Fibroblast of pulmonary artery (primary cell): Measurements from ENCODE around the gene C5AR1.

Source experiments
- DNase-seq: peaks from one replicate; pipeline ENCODE4 v3.0.0-alpha.2; 2010; ENCODE audit warnings: low read depth
- H3K4me3 ChIP-seq: replicated peaks from 2 replicates; pipeline ENCODE4 v1.5.1; 2011; ENCODE audit warnings: low read depth, mild to moderate bottlenecking, control low read depth, low read length, moderate library complexity
- TF ChIP-seq, protein P1 (sequence below): IDR thresholded peaks from 2 replicates; pipeline ENCODE4 v1.5.1; 2011; ENCODE audit warnings: mild to moderate bottlenecking, control low read depth, low read length, inconsistent platforms; ENCODE audit errors: missing control alignments

Gene C5AR1

GRCh38 chr19:47348819-47349795, 39.4 kb downstream of the C5AR1 start, which contains the start of gene DHX34:
Gene DHX34 (plus strand): TSS chr19:47349315. CDS start chr19:47353031, 3,716 bp downstream.
- TF ChIP-seq, protein P1, sequence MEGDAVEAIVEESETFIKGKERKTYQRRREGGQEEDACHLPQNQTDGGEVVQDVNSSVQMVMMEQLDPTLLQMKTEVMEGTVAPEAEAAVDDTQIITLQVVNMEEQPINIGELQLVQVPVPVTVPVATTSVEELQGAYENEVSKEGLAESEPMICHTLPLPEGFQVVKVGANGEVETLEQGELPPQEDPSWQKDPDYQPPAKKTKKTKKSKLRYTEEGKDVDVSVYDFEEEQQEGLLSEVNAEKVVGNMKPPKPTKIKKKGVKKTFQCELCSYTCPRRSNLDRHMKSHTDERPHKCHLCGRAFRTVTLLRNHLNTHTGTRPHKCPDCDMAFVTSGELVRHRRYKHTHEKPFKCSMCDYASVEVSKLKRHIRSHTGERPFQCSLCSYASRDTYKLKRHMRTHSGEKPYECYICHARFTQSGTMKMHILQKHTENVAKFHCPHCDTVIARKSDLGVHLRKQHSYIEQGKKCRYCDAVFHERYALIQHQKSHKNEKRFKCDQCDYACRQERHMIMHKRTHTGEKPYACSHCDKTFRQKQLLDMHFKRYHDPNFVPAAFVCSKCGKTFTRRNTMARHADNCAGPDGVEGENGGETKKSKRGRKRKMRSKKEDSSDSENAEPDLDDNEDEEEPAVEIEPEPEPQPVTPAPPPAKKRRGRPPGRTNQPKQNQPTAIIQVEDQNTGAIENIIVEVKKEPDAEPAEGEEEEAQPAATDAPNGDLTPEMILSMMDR: no peak
- DNase-seq: peak; percentile 100
- peak within 1 kb of the TSS; percentile 85 for H3K4me3 ChIP-seq

- TF ChIP-seq, protein P1: no peak
- H3K4me3 ChIP-seq: no peak overlapping the region
- DNase-seq: no peak
These were observed 41.0 kb downstream of the C5AR1 start for GRCh38 chr19:47350630-47351029.

DNA sequence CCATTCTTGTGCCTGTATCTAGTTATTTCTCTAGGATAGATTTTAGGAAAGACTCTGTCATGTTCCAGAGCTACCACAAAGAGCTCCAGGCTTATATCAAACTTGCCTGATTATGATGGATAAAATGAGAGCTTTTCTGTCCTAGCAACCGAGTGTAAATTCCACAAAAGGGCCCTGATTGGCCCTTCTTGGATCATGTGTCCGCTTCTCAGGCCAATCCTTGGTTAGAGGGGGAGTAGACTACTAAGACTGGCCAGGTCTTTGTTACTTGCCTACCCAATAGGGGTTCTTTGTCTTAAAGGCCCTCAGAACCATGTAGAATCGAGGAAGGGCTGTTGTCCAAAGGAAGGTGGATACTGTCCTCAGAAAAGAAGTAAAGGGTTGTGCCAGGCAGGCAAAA, 41.9 kb downstream of the C5AR1 start:
- TF ChIP-seq, protein P1: no peak
- DNase-seq: peak; percentile 52
- H3K4me3 ChIP-seq: no peak overlapping the region

DNA sequence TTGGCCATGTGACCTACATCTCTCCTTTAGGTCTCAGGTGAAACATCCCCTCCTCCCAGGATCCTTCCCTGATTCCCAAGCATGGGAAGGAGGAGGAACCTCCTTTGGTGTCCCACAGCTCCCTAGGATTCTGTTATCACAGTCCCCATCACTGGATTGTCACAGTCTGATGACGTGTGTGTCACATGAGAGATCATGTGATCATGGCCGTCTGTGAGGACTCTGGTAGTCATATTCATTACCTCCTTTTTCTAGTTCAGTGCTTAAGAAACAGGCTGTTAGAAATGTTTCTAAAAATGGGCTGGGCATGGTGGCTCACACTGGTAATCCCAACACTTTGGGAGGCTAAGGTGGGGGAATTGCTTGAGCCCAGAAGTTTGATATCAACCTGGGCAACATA, 42.4 kb downstream of the C5AR1 start:
- H3K4me3 ChIP-seq: no peak overlapping the region
- no peak for DNase-seq
- TF ChIP-seq, protein P1: no peak

DNA sequence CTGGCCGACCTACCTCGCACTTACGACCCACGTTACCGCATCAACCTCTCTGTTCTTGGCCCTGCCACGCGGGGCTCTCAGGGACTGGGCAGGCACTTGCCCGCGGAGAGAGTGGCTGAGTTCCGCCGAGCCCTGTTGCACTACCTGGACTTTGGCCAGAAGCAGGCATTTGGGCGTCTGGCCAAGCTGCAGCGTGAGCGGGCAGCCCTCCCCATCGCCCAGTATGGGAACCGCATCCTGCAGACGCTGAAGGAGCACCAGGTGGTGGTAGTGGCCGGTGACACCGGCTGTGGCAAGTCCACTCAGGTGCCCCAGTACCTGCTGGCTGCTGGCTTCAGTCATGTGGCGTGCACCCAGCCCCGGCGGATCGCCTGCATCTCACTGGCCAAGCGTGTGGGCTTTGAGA, 43.6 kb downstream of the C5AR1 start:
- DNase-seq: no peak
- no peak overlapping the region for H3K4me3 ChIP-seq
- TF ChIP-seq, protein P1: no peak

GRCh38 chr19:47356900-47357299, 47.2 kb downstream of the C5AR1 start:
- no peak overlapping the region for H3K4me3 ChIP-seq
- TF ChIP-seq, protein P1: no peak
- DNase-seq: no peak
